Measurements from ENCODE around the gene MAP3K5.
A peak's percentile ranks its signal among the peaks of the same experiment; 100 is the strongest.
"Not testable (repeated sequence)": the region's sequence is repeated elsewhere in the genome, so short reads cannot be mapped to it uniquely, and the experiment has no call there.

The MAP3K5 gene

DNA sequence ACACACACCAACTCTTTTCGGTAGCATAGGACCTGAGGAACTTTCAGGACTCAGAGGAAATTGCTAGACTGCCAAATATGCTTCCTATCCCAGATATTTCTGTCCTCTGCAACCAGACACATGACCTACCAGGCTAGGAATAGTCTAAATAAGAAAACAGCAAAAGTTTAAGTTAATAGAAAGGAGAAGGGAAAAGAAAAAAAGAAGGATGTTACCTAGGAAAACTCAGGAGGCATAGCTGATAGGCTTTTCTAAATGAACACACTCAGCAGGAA, 74.6 kb downstream of the MAP3K5 start:
- DNase-seq: no peak

DNA sequence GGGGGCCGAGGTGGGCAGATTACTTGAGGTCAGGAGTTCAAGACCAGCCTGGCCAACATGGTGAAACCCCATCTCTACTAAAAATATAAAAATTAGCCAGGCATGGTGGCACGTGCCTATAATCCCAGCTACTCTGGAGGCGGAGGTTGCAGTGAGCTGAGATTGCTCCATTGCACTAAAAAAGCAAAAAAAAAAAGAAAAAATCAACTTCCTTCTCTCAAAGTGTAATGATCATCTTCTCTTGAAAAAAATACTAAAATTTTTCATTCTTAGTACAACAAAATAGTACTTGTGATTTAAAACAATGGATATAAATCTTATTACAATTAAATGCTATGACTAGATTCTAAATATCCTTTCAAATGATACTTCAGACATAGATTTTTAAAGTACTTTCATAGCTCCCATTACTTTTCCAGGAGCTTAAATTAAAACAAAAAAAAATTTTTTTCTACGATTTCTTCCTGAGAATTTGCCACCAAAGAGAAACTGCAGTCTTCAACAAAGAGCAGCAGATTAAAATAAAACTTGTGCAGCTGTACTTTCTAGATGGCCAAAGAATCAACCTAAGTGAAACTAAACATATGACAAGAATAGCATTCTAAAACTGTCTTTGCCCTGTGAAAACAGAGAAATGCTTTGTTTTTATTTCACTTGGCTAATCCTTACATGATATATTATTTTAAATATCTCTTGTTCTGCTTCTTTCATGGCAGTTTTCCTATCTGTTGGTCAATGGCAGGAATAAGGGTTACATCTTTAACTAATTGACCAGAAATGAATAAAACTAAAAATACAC, 75.2 kb downstream of the MAP3K5 start:
- DNase-seq: no peak

DNA sequence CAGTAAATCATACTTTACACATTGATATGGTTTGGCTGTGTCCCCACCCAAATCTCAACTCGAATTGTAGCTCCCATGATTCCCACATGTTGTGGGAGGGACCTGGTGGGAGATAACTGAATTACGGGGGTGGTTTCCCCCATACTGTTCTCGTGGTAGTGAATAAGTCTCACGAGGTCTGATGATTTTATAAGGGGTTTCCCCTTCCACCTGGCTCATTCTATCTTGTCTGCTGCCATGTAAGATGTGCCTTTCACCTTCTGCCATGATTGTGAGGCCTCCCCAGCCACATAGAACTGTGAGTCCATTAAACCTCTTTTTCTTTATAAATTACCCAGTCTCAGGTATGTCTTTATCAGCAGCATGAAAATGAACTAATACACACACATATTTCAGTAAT, 79.6 kb downstream of the MAP3K5 start:
- DNase-seq: not testable (repeated sequence)

DNA sequence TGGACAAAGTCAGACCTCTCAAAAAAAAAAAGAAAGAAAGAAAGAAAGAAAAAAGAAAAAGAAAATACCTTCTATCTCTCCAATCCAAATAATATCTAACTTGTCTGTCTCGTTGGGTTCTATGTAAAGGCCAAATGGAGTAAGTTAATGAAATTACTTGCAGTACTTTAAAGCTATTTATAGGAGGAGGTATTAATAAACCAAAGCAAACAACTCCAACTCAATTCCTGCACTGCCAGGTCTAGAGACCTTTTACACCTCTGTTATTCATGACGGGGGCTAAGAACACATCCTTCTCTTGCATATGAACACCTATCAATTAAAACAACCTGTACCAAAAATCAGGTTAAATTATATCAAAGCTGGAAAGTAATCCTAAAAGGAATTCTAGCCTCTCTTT, 80.6 kb downstream of the MAP3K5 start:
- no peak for DNase-seq

DNA sequence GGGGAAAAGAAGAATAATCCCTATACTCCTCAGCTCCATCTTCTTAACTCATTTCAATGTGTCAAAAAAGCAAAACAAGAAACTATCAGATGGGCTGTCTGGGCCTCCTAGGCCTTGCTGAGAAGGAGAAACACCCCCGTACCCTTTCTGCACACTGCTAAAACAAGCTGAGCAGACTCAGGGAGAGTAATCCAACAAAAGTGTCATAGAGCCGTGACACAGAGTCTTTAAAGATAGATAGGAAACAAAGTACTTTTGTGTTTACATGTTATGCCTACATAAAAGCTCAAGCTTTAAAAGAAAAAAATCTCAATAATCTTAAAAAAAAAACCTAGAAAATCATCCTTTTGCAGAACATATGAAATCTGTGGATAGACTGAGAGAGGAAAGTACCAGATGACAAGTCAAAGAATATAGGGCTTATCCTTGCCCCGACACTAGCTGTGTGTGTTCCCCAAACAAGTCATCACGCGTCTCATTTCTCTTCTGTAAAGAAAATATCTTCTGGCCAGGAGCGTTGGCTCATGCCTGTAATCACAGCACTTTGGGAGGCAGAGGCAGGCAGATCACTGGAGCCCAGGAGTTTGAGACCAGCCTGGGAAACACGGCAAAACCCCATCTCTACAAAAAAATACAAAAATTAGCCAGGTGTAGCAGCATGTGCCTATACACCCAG, 81.3 kb downstream of the MAP3K5 start:
- no peak for DNase-seq

DNA sequence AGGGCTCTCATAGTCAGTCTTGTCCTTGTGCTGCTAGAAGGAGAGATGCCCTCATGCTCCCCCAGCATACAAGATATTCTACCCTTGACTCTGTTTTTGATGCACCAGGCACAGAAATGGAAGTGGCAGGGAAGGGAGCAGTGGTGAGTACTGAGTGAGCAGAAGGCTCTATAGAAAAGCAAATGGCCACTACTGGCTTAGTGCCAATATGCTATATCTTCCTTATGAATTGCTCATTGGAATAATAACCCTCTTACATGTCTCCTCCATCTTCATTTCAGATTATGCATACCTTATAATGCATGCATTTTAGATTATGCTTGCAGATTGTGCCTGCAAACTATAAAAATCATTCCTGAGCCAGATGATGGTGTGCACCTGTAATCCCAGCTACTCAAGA, 82.8 kb downstream of the MAP3K5 start:
- no peak for DNase-seq

DNA sequence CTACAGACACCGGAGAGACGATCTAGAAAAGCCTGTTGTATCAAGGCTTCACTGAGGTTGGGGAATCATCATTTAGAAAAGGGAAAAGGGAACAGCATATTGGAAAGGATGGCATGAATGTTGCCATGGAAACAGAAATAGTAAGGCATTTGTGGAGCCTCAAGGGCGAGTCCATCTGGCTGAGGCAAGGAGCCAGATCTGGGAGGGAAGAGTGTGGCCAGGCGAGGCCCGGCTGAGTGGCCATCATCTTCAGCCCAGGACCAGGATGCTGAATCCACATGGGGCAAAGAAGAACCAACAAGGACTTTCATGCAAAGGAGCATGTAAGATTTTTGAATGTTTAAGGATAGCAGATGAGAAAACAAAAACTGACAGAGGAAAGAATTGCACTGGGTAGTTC, 85.8 kb downstream of the MAP3K5 start:
- no peak for DNase-seq

DNA sequence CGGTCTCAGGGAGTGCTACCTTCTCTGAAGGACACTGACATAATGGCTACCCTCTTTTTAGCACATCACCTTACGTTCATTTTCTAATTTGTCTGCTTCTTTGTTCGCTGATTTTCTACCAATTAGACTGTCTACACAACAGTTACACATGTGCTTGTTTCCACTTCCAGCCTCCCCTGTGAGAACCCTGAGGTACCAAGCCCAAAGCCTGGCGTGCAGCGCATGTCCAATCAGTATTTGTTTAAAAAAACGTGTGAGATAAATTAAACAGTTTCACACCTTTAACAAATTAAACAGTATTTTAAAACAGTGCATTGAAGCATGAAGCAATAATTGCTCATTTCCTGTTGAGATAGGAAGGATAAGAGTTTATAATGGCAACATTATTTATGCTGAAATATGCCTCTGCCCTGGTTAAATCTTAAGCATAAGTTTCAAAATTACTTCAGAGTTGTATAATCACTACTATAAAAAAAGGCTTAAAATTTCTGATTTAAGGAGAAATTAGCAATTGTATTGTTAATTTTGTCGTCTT, 88.9 kb downstream of the MAP3K5 start:
- DNase-seq: no peak

DNA sequence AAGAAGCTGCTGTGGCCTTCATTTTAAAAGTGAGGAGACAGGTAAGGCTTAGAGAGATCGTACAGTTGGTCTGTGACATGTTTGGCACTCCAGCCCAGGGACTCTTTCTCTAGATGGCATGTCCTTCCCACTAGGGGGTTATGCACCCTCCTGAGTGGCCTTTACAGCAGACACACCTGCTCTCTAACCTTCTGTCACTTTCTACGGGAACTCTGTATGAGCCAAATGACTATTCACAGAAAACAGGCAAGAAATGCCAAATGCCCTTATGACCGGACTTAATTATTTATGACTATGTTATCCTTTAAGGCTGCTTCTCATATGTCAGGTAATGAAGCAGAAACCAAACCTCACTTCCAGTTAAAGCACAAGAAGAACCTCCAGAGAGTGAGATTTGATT, 91.2 kb downstream of the MAP3K5 start:
- no peak for DNase-seq

DNA sequence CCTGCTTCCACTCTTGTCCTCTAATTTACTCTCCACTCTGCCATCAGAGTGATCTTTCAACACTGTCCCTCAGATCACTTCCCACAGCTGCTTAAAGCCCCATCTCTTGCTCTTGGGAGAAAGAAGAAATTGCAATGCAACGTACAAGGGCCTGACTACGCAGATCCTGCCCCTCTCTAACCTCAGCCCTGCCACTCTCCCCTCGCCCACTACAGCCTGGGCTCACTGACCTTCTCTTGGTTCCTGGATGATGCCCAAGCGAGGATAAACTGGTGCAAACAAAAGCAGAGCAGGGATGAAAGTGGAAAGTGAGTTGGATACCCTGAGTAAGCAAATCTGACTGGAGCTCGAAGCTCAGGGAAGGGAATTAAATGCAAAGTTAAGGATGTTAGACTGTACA, 92.9 kb downstream of the MAP3K5 start:
- DNase-seq: no peak

DNA sequence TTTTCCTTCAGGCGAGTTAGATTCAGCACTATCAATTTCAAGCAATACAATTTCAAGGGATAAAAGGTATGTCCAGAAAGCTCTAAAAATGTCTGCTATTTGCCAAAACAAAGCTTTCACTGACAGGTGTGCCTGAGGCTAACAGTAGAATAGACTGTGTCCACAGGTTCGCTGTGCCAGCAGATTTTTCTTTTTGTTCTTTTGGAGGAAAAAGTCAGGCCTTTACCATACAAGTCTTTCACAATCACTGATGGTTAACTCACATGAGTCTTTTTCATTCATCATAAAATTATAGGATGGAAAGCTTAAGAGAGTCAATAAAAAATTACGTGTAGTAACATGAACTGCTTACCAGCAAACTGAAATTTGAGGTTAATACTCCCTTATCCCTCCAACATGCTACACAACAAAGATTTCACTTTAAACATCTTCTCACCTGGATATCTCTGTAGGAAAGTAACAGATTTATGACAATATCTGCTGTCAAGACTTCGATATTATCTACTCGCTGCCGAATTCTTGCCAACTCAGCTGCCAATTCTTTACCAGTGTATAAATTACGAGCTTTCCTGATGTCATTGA, 95.4 kb downstream of the MAP3K5 start:
- DNase-seq: no peak

DNA sequence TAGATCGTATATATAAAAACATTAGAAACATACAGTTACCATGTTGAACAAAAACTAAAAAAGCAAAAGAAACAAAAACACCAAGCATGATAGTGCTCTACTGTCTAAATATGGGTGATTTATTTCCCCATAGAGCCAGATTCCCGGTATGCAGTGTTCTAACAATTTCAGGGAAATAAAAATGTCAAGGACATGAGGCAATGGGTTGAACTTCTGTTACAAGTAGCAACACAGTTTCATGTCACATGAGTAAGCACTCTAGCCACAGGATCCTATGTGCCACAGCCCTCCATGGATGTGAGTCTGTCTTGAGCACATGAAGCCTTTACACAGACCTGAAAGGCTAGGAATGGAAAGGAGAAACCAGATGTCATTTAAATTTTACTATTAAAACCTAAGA, 96.0 kb downstream of the MAP3K5 start:
- peak; percentile 14 for DNase-seq

DNA sequence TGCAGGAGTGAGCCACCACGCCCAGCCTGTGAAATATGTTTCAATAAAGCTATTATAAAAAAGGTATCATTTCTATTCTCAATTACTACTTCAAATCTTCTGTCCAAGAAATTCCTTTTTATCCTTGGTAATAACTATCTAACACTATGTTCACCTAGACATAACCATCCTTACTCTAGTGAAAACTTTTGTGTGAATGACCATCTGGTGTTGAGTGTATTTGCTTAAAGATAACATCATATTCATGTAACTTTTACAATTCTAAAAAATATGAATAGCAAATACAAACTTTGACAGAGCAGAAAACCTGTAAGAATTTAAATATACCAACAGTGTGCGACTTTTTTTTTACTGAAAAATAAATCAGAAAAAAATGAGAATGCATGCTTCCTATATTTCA, 96.9 kb downstream of the MAP3K5 start:
- DNase-seq: no peak

DNA sequence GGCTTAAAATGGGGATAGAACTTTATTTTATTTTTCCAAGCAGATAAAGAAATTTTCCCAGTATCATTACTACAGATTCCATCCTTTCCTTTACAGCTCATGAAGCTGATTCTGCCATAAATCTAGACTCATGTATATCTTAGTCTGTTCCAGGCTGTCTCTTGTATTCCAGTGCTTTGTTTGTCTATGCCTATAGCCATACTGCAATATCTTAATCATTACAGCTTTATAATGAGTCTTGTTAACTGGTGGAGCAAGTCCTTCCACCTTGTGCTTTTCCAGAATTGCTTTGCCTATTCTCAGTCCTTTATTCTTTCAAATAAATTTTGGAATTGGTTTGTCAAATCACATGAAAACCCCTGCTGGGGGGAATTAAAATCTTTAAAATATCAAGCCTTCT, 99.2 kb downstream of the MAP3K5 start:
- DNase-seq: no peak

DNA sequence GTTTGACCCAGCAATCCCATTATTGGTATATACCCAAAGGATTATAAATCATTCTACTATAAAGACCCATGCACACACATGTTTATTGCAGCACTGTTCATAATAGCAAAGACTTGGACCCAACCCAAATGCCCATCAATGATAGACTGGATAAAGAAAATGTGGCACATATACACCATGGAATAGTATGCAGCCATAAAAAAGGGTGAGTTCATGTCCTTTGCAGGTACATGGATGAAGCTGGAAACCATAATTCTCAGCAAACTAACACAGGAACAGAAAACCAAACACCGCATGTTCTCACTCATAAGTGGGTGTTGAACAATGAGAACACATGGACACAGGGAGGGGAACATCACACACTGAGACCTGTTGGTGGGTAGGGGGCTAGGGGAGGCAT, 104.4 kb downstream of the MAP3K5 start:
- DNase-seq: not testable (repeated sequence)

DNA sequence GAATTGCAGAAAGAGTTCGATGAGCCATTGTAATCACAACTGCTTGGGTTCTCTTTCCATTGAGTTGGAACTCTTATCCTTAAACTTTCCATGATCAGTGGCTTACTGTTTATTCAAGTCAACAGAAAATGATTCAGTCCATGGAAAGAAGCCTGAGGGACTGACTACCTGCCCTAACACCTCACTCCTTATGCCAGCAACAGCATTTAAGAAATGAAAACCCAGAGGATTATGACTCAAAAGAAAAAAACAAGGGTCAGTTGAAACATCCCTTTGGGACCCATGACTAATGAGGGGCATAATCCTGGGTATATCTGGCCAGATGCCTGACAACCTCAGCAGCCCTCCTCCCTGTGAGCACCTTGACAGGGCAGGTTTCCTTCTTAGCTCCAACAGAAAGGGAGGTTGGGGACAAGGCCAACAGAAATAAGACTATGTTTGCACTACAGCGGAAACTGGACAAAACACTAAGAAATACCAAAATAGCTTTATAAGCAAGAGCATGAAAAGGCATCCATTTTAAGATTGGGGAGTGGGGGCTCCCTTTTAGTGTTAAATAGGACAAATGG, 106.7 kb downstream of the MAP3K5 start:
- no peak for DNase-seq

DNA sequence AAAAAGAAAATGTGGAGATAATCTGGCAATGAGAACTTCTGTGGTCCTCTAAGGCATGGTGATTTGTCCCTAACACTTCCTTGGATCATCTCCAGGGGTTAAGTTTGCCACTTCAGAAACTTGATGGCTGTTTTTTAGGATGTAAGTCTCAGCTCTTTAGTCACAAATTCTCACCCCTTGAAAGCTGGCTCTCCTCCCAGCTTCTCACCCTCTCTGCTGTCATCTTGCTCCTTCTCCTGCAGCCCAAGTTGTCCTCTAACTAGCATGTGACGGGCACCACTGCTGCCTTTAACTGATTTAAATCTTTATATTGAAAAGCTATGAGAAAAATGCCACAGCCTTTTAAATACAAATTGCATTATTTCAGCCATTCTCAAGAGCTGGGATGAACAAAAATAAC, 107.8 kb downstream of the MAP3K5 start:
- no peak for DNase-seq

DNA sequence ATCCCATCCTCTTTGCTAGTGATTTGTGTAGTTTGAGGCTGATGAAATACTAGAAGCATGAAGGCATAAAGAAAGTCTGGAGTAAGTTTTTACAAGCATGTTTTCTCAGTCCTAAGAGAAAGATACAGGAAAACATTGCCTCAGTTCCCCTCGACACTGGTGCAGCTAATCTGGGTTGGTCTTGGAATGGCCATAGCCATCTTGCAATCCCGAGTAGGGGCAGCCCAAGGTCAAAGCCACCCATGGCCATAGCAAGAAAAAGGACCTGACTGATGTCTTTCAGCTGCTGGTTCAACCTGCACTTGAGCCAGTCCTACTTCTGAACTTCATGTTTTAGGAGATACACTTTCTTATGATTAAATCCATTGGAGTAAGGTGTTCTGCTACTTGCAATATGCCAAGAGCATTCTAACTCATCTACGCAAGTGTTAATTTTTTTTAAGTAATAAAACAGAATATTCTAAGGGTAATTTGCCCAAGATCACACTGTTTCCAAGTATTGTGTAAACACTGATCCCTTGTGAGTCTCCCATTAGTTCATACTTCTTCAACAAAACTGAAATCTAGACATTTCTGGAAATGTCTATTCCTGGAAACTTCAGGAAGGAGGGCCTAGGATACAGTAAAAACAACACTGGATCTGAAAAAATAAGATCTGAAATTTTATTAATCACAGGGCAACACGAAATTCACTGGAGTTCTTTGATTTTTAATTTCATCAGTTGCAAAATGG, 108.9 kb downstream of the MAP3K5 start:
- no peak for DNase-seq

DNA sequence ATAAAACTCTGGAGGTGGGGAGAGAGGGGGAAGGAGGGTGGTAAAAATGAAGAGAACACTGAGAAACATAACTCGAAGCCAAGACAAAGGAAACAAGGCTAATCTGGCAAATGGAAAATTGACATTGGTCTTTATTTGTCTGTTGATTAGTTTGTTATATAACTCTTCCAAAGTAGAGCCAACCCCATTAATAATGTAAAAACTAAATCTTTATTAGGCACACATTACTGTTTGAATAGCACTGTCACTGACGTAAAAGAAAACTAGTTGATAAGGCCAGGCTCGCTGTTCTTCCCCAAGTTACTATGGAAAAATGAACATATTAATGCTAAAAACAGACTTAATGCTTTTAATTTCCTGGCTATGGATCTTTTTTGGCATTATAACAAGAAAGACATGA, 110.0 kb downstream of the MAP3K5 start:
- DNase-seq: no peak

DNA sequence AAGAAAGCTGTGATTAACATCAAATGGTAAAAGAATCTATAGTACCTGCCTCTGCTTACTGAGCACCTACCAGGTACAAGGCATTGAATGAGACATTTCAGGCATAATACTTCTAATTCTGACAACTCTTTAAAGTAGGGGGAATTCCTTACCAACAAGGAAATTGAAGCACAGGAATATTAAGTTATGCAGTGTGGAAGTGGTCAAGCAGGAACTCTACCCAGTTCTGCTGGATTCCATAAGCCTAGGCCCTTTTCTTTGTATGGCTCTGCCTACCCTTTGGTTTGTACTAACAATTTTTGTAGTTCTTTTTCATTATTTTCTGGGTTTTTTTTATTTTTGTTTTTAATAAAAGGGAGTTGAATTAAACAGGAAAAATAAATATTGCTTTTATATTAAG, 114.5 kb downstream of the MAP3K5 start:
- DNase-seq: no peak

DNA sequence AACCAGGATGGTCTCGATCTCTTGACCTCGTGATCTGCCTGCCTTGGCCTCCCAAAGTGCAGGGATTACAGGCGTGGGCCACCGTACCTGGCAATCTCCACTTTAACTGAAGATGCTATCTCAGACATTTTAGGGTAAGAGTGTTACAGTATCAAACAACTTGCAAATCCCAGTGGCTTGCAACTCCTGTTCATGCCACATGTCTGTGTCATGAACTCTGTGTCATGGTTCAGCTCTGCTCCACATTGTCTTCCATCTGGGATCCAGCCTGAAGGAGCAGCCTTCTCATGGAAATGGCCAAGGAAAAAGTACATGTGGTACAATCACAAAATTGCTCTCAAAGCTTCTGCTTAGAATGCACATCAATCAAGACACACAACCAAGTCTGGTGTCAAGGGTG, 114.9 kb downstream of the MAP3K5 start:
- DNase-seq: no peak

DNA sequence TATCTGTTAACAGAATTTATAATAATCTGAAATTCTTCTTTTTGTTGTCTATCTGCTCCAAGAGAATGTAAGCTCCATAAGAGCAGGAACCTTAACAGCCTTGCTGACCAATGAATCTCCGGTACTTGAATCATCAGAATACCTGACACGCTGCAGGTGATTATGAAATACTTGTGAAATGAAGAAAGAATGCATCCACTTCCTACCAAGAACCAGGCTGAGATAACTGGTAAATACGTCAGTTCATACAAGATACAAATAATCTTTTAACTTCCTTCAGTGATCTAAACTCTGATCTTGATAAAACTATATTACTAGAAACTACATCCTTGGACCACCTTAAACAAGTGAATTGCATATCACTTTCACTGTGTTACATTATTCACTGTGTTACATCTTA, 116.2 kb downstream of the MAP3K5 start:
- no peak for DNase-seq

DNA sequence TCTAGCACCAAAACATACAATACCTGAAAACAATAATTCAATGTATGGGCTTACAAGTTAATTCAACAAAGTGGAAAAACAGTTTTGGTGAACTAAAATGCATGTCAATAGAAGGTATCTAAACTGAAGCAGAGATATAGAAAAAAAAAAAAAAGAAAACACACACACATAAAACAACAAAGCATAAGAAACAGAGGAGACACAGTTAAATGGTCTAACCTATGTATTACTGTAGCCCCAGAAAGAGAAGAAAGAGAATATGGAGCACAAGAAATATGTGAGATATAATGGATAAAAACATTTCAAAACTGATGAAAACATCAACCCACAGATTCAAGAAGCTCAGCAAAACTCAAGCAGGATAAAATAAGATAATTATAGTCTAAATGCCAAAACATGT, 118.7 kb downstream of the MAP3K5 start:
- no peak for DNase-seq
